ENCODE results near the gene LIM2. TPM values are rescaled to one million over a fixed set of nuclear protein-coding genes. Genes with fewer than 3 reads are reported as not detected.

Gene LIM2
- total and polyA plus RNA-seq, 2 of the 8 experiments (the other 6 are each of a cell fraction or from before 2014, with no cell fraction given), result not detected

DNA sequence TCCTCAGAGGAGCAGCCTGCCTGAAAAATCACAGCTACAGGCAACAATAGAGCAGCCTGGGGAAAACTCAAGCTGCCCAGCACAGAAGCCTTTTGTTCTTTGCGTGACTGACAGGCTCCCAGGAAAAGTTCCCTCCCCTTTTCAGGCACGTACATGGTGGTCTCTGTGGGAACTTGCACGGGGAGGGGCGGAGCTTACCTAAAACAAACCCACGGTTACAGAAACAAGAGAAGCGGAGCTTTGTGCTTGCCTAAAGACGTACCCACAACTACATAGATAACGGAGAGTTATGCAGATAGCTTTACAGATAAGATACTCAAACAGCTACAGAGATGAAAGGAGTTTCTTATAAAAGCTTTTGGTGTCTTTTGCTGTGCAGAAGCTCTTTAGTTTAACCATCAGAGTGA is 33.0 kb downstream of the LIM2 start:
- DNase-seq (ENCODE audit: low read depth in 1 of 2, low spot score in 2 of 2), result peak in 1 of 2 experiments; percentile 55
- H2BK5ac ChIP-seq (ENCODE audit: low read depth, low read length), result no peak overlapping the region
- no peaks in the 10 kb centered on the region for H3K23me2 ChIP-seq (ENCODE audit: low read depth, low read length)
- no peak overlapping the region for H2BK12ac ChIP-seq (ENCODE audit: low read depth, low read length)
- H3K23ac ChIP-seq (ENCODE audit: insufficient read length), result no peak overlapping the region
- no peak overlapping the region for H3K14ac ChIP-seq (ENCODE audit: insufficient read length)
- no peaks in the 10 kb centered on the region for H3K79me1 ChIP-seq (ENCODE audit: low read depth, low read length)
- no peak overlapping the region for H3K9ac ChIP-seq (replicated peaks in 1 of 4; ENCODE audit: extremely low read depth in 1 of 4, low read depth in 3 of 4, low read length in 3 of 4)
- H4K8ac ChIP-seq (ENCODE audit: extremely low read depth, insufficient read depth, low read length), result no peak overlapping the region
- peak overlapping the region; percentile 24 to 37; a peak in 2 of 4 replicates for H3K4me2 ChIP-seq (ENCODE audit: insufficient read depth in 1 of 2, low read depth in 2 of 2, low read length in 2 of 2)
- H3K4me1 ChIP-seq (replicated peaks in 1 of 4; ENCODE audit: control insufficient read depth in 3 of 4, insufficient read depth in 4 of 4, low read length in 3 of 4), result peaks cover 3 to 9% (median 7%) of the 10 kb centered on the region in 4 experiments
- H3K79me2 ChIP-seq (ENCODE audit: control insufficient read depth in 1 of 2, insufficient read depth in 2 of 2, low read length in 2 of 2), result no peaks in the 10 kb centered on the region
- H4K20me1 ChIP-seq (replicated peaks in 1 of 2; ENCODE audit: control insufficient read depth in 1 of 2, insufficient read depth in 2 of 2, low read length in 2 of 2), result no peaks in the 10 kb centered on the region
- H3K18ac ChIP-seq (ENCODE audit: extremely low read depth, low read length), result no peak overlapping the region; the same call in 1 of the 2 replicates
- no peaks in the 10 kb centered on the region for H3K36me3 ChIP-seq (ENCODE audit: control insufficient read depth in 2 of 4, insufficient read depth in 4 of 4, low read length in 3 of 4)
- ChIA-PET CTCF (ENCODE audit: partially characterized antibody) (interaction anchor here (0.6 to 1.2 kb wide), 5 partner anchors 13 to 86 kb away, joined by 3 to 4 read pairs (median 3); partner anchors contain the start of gene VSIG10L), POLR2A (ENCODE audit: partially characterized antibody) (interaction anchor here (0.7 to 1.5 kb wide), 5 partner anchors 11 to 41 kb away, joined by 3 to 9 read pairs (median 4); partner anchors contain the start of gene VSIG10L)
- no peak overlapping the region for H2AFZ ChIP-seq (ENCODE audit: low read length)
- FAIRE-seq, result no peak
- no peak overlapping the region for H2BK120ac ChIP-seq (replicated peaks; ENCODE audit: low read depth, low read length)
- no peak overlapping the region for H3K4ac ChIP-seq (replicated peaks; ENCODE audit: insufficient read length, low read depth, low read length)
- H3K9me3 ChIP-seq (ENCODE audit: insufficient read depth in 2 of 2, low read depth in 1 of 2, low read length in 1 of 2), result no peaks in the 10 kb centered on the region
- WGBS, 2 experiments (ENCODE audit: extremely low coverage in 1 of 2, insufficient coverage in 1 of 2, insufficient read length in 1 of 2, insufficient replicate concordance in 2 of 2, low coverage in 1 of 2, low lambda C conversion rate in 2 of 2, missing lambda C conversion rate in 1 of 2), result 25% methylated on average over 8 of the region's 8 CpGs; no CpG with 5 or more reads in 1 of the 2 experiments
- H2AK5ac ChIP-seq (ENCODE audit: low read depth, low read length), result no peak overlapping the region
- H3K4me3 ChIP-seq (ENCODE audit: extremely low read depth in 1 of 4, insufficient read depth in 2 of 4, low read depth in 3 of 4, low read length in 4 of 4), result no peak overlapping the region; a peak in 1 of 8 replicates
- no peak overlapping the region for H3K27ac ChIP-seq (ENCODE audit: low read depth, low read length)
- no peak overlapping the region for H3K56ac ChIP-seq (replicated peaks; ENCODE audit: insufficient read length, low read depth, low read length)
- TF ChIP-seq CREB1 (IDR thresholded peaks at IDR 0.05), result no peak
- TF ChIP-seq SP4 (IDR thresholded peaks at IDR 0.05; ENCODE audit: low read length), result 0 out of 2 replicates have a peak, but pooled peaks have one; percentile 51
- no peak for TF ChIP-seq POU5F1 (IDR thresholded peaks at IDR 0.05; ENCODE audit: low read depth, low read length)
- no peak for TF ChIP-seq BACH1 (IDR thresholded peaks at IDR 0.05; ENCODE audit: low read length)
- no peak overlapping the region for H4K5ac ChIP-seq (ENCODE audit: insufficient read length, low read depth, low read length)
- no peak overlapping the region for H2BK15ac ChIP-seq (ENCODE audit: low read length)
- H3K27me3 ChIP-seq (replicated peaks in 1 of 4; ENCODE audit: control insufficient read depth in 3 of 4, extremely low read depth in 1 of 4, insufficient read depth in 3 of 4, low read length in 3 of 4), result no peaks in the 10 kb centered on the region
- H4K91ac ChIP-seq (replicated peaks; ENCODE audit: insufficient read length, low read length), result no peak overlapping the region
- H2BK20ac ChIP-seq (ENCODE audit: low read length), result no peak overlapping the region

All from H1 (cell line).